K562 (cell line): ENCODE measurements around the gene IGF2R. TPM values are rescaled to one million over a fixed set of nuclear protein-coding genes. Genes with fewer than 3 reads are reported as not detected.

Experiments
- ASH1L ChIP-seq: fragments of 450-650 bp; IDR thresholded peaks from 2 replicates; pipeline ENCODE4 v1.6.1; 2018; ENCODE audit warnings: borderline replicate concordance, mild to moderate bottlenecking, low read depth; ENCODE audit not compliant: partially characterized antibody
- BACH1 ChIP-seq: fragments of 200-800 bp; sonication (Bioruptor generic); IDR thresholded peaks from 2 replicates; pipeline ENCODE4 v1.6.1; 2016; ENCODE audit warnings: missing genetic modification characterization, missing compliant biosample characterization
- CBX5 ChIP-seq: IDR thresholded peaks from 2 replicates; pipeline ENCODE4 v1.6.1; 2014; ENCODE audit warnings: low read depth, borderline replicate concordance
- CGGBP1 ChIP-seq: fragments of 250-450 bp; sonication (Bioruptor Pico); IDR thresholded peaks from 2 replicates; pipeline ENCODE4 v1.9.0; 2021; ENCODE audit warnings: mild to moderate bottlenecking
- E2F3 ChIP-seq: fragments of 250-450 bp; sonication (Bioruptor Pico); IDR thresholded peaks from 2 replicates; pipeline ENCODE4 v1.4.0; 2020; ENCODE audit warnings: mild to moderate bottlenecking
- FOSL1 ChIP-seq: fragments of 200-800 bp; sonication (Bioruptor generic); conservative IDR thresholded peaks from 2 replicates; pipeline ENCODE4 v1.6.1; 2016; ENCODE audit warnings: missing genetic modification characterization, missing compliant biosample characterization
- FOXK1 ChIP-seq: sonication (generic); formaldehyde crosslinking; IDR thresholded peaks from 2 replicates; pipeline ENCODE4 v1.8.0; 2022; ENCODE audit warnings: missing genetic modification reagents, mild to moderate bottlenecking, borderline replicate concordance
- FOXP1 ChIP-seq: sonication (generic); formaldehyde crosslinking; IDR thresholded peaks from 2 replicates; pipeline ENCODE4 v1.8.0; 2022; ENCODE audit warnings: mild to moderate bottlenecking, missing genetic modification reagents
- HMBOX1 ChIP-seq: sonication (generic); IDR thresholded peaks from 2 replicates; pipeline ENCODE4 v1.6.1; 2016
- KDM1A ChIP-seq, 2 experiments: fragments of 450-650 bp; IDR thresholded peaks; 2 replicates each; pipeline ENCODE4 v1.6.1; 2016; ENCODE audit warnings: mild to moderate bottlenecking in 2 of 2
- MAX ChIP-seq: sonication (generic); formaldehyde crosslinking; IDR thresholded peaks from 2 replicates; pipeline ENCODE4 v1.9.0; 2022; ENCODE audit warnings: mild to moderate bottlenecking, missing genetic modification reagents
- PKNOX1 ChIP-seq: fragments of 450-650 bp; IDR thresholded peaks from 2 replicates; pipeline ENCODE4 v1.6.1; 2016
- RBBP5 ChIP-seq: fragments of 200-600 bp; sonication (generic); IDR thresholded peaks from 2 replicates; pipeline ENCODE4 v1.6.1; 2012; ENCODE audit warnings: borderline replicate concordance, mild to moderate bottlenecking, low read length, control low read depth, inconsistent platforms; ENCODE audit not compliant: insufficient read depth, poor library complexity, severe bottlenecking
- SRF ChIP-seq, 2 experiments: fragments of 250-450, 450-650 bp in 1 of 2; sonication (Bioruptor Pico) in 1 of 2; sonication (generic) in 1 of 2; formaldehyde crosslinking; IDR thresholded peaks; 2 replicates each; pipeline versions ENCODE4 v1.5.0 to v1.5.1; 2020 to 2022; ENCODE audit warnings: mild to moderate bottlenecking in 1 of 2, missing genetic modification reagents in 1 of 2
- TAF15 ChIP-seq: fragments of 200-400 bp; formaldehyde crosslinking; IDR thresholded peaks from 2 replicates; pipeline ENCODE4 v1.6.1; 2017; ENCODE audit warnings: mild to moderate bottlenecking, low read depth, low read length, moderate library complexity
- TCF3 ChIP-seq: sonication (generic); formaldehyde crosslinking; IDR thresholded peaks from 2 replicates; pipeline ENCODE4 v1.4.0; 2020; ENCODE audit warnings: mild to moderate bottlenecking, missing genetic modification reagents
- TSC22D4 ChIP-seq: fragments of 450-650 bp; IDR thresholded peaks from 2 replicates; pipeline ENCODE4 v1.6.1; 2016; ENCODE audit warnings: missing genetic modification characterization, missing biosample characterization, control low read depth
- ZBTB9 ChIP-seq: fragments of 450-650 bp; formaldehyde crosslinking; IDR thresholded peaks from 2 replicates; pipeline ENCODE4 v1.4.0; 2020; ENCODE audit warnings: mild to moderate bottlenecking, moderate library complexity
- ZNF239 ChIP-seq: fragments of 250-450 bp; sonication (Bioruptor Pico); IDR thresholded peaks from 2 replicates; pipeline ENCODE4 v1.4.0; 2020; ENCODE audit warnings: mild to moderate bottlenecking
- ZNF280B ChIP-seq: fragments of 250-450 bp; sonication (Bioruptor Pico); IDR thresholded peaks from 2 replicates; pipeline ENCODE4 v1.5.1; 2021; ENCODE audit warnings: mild to moderate bottlenecking
- ZNF586 ChIP-seq: fragments of 450-650 bp; formaldehyde crosslinking; conservative IDR thresholded peaks from 2 replicates; pipeline ENCODE4 v1.4.0; 2020; ENCODE audit warnings: mild to moderate bottlenecking, moderate library complexity
- polyA plus RNA-seq, 8 experiments: library from polyadenylated mRNA; depleted of rRNA in 4 of 8; stranded (reverse) in 5 of 8; unstranded in 3 of 8; fragments of >200 nt; fragmentation: Nextera tagmentation in 2 of 8; fragmentation: Illumina TruSeq in 1 of 8; extraction: Ambion mirVana in 2 of 8; extraction: Trizol in 1 of 8; gene quantifications; 2 replicates each; pipeline versions ENCODE4 v1.2.1 to v1.2.3, GENCODE V29; 2011 to 2014; ENCODE audit warnings: inconsistent platforms in 1 of 8, missing spikeins in 1 of 8
- total RNA-seq, 7 experiments: library from RNA; depleted of rRNA in 6 of 7; stranded (reverse); fragments of >200 nt in 6 of 7; fragmentation: Illumina TruSeq in 2 of 7; extraction: Trizol in 2 of 7; gene quantifications; 2 replicates each; pipeline versions ENCODE4 v1.2.1 to v1.2.3, GENCODE V29; 2011 to 2021; ENCODE audit warnings: low replicate concordance in 1 of 7

The IGF2R gene
- total and polyA plus RNA-seq, 9 of the 15 experiments (the other 6 are each of a cell fraction or from before 2014, with no cell fraction given): 3.5 to 92.3 (median 34.5) TPM

- peak; percentile 86 for TF ChIP-seq PKNOX1
- TF ChIP-seq FOXK1 (CRISPR knock-in tag): 0 out of 2 replicates have a peak, but pooled peaks have one; percentile 69
- TF ChIP-seq RBBP5: no peak
- no peak for TF ChIP-seq CGGBP1
- peak; percentile 89 for TF ChIP-seq MAX (CRISPR knock-in tag)
- TF ChIP-seq TAF15: no peak
- TF ChIP-seq ZNF280B (CRISPR knock-in tag): no peak
- TF ChIP-seq ZNF586 (CRISPR knock-in tag): no peak
- TF ChIP-seq TSC22D4 (tag): no peak
- TF ChIP-seq TCF3 (CRISPR knock-in tag): no peak
- no peak for TF ChIP-seq FOXP1 (CRISPR knock-in tag)
- TF ChIP-seq ZNF239 (CRISPR knock-in tag): no peak
- no peak for TF ChIP-seq ZBTB9 (CRISPR knock-in tag)
- no peak for TF ChIP-seq ASH1L
- no peak for TF ChIP-seq KDM1A (IDR thresholded peaks at IDR 0.05)
- no peak for TF ChIP-seq SRF (CRISPR knock-in tag; IDR thresholded peaks at IDR 0.05)
- no peak for TF ChIP-seq CBX5
- TF ChIP-seq E2F3 (CRISPR knock-in tag): no peak
- TF ChIP-seq HMBOX1: 0 out of 2 replicates have a peak, but pooled peaks have one; percentile 40
- peak; percentile 68 for TF ChIP-seq FOSL1 (tag)
- no peak for TF ChIP-seq BACH1
Measured at GRCh38 chr6:159979136-159979874, 10.4 kb downstream of the IGF2R start (continued).
